Measurements from ENCODE around the gene EXOC6B. TPM values are rescaled to one million over a fixed set of nuclear protein-coding genes. Genes with fewer than 3 reads are reported as not detected.

The EXOC6B gene
- total RNA-seq, 1 experiment from 2014 or later, result 40.1 TPM

- H2BK20ac ChIP-seq (ENCODE audit: low read depth, low read length, poor library complexity, severe bottlenecking), result no peak overlapping the region
- no peaks in the 10 kb centered on the region for H3K79me1 ChIP-seq (ENCODE audit: insufficient read depth, low read depth, low read length, poor library complexity, severe bottlenecking)
- H3K23ac ChIP-seq (ENCODE audit: insufficient read length, low read depth, low read length), result no peak overlapping the region
- no peak overlapping the region for H2AFZ ChIP-seq (ENCODE audit: low read length)
- no peak overlapping the region for H3K27ac ChIP-seq (ENCODE audit: insufficient read length, low read depth, low read length)
- no peak overlapping the region for H4K91ac ChIP-seq (ENCODE audit: insufficient read length, low read depth, low read length)
- H2BK12ac ChIP-seq (ENCODE audit: insufficient read length, low read depth, low read length), result no peak overlapping the region
- Mint-ChIP-seq H3K27me3 (ENCODE audit: low read depth) (no peaks in the 10 kb centered on the region), H3K9me3 (no peaks in the 10 kb centered on the region), H3K4me3 (no peak overlapping the region), H3K27ac (no peak overlapping the region), H3K36me3 (ENCODE audit: insufficient read depth in 1 of 3, low read depth in 3 of 3) (no peaks in the 10 kb centered on the region; a peak in 1 of 7 replicates), H3K4me1 (peaks cover 21 to 22% of the 10 kb centered on the region in 2 experiments)
- no peak for TF ChIP-seq CTCF (conservative IDR thresholded peaks at IDR 0.05)
- no peaks in the 10 kb centered on the region; the same call in 1 of the 2 replicates for H3K4me1 ChIP-seq (ENCODE audit: insufficient read depth, low read length)
- H2BK120ac ChIP-seq (ENCODE audit: low read depth, low read length, poor library complexity, severe bottlenecking), result no peak overlapping the region
- H3K56ac ChIP-seq (ENCODE audit: insufficient read length, low read depth, low read length), result no peak overlapping the region
- no peak overlapping the region for H3K4me2 ChIP-seq (ENCODE audit: insufficient read depth, insufficient read length, low read length)
- H3K79me2 ChIP-seq (ENCODE audit: insufficient read depth, low read length), result no peaks in the 10 kb centered on the region; the same call in 1 of the 2 replicates
- H3K23me2 ChIP-seq (ENCODE audit: insufficient read length, low read depth, low read length, poor library complexity, severe bottlenecking), result peaks cover 6% of the 10 kb centered on the region
- H2BK15ac ChIP-seq (ENCODE audit: low read depth, low read length), result no peak overlapping the region
- H2AK5ac ChIP-seq (ENCODE audit: insufficient read length, low read length), result no peak overlapping the region
- DNase-seq, result no peak
- no CpG with 5 or more reads among the region's 5 CpGs for WGBS (ENCODE audit: extremely low coverage, insufficient read length, low lambda C conversion rate)
- H3K27me3 ChIP-seq (ENCODE audit: insufficient read depth, low read length), result no peaks in the 10 kb centered on the region
- H3K18ac ChIP-seq (ENCODE audit: insufficient read length, low read depth, low read length), result no peak overlapping the region
- no peaks in the 10 kb centered on the region for H4K20me1 ChIP-seq (ENCODE audit: control insufficient read depth, insufficient read depth, insufficient read length)
- no peak overlapping the region for H3K9ac ChIP-seq (ENCODE audit: extremely low read depth, insufficient read length, low read length)
- H4K8ac ChIP-seq (replicated peaks; ENCODE audit: insufficient read length, low read depth, low read length), result no peak overlapping the region
- H3K14ac ChIP-seq (ENCODE audit: insufficient read depth, low read length), result no peak overlapping the region
- no peak overlapping the region for H3K4ac ChIP-seq (ENCODE audit: low read depth, low read length)
- no peak overlapping the region for H4K5ac ChIP-seq (ENCODE audit: insufficient read length, low read depth, low read length)
- H2BK5ac ChIP-seq (ENCODE audit: insufficient read length, low read length), result no peak overlapping the region
- no peak overlapping the region for H3T11ph ChIP-seq (ENCODE audit: low read length)
- H3K9me3 ChIP-seq (ENCODE audit: control insufficient read depth, low read depth, low read length), result no peaks in the 10 kb centered on the region
Observed at GRCh38 chr2:72827966-72828646, 2.3 kb upstream of the EXOC6B start.
